Activated B cell treated with CpG ODN at 0.5 μM for 24 hours (primary cell): ENCODE data around the gene PABPN1. TPM values are rescaled to one million over a fixed set of nuclear protein-coding genes. Genes with fewer than 3 reads are reported as not detected.
A peak's percentile ranks its signal among the peaks of the same experiment; 100 is the strongest.

Source experiments
- ATAC-seq: fragments of 200-7000 bp; cut with Tn5 transposase; one replicate; pipeline ENCODE4 v1.10.0; 2021; ENCODE audit warnings: low read depth, mild to moderate bottlenecking, moderate library complexity
- CTCF ChIA-PET: fragments of 350-600 bp; sonication (Branson Sonifier 250); formaldehyde crosslinking; loops from one replicate; lab custom pipeline; 2021; ENCODE audit warnings: antibody characterized with exemption; lab: Charles Lee
- POLR2A ChIA-PET: fragments of 350-600 bp; sonication (Branson Sonifier 250); formaldehyde crosslinking; loops from one replicate; lab custom pipeline; 2021; ENCODE audit warnings: antibody characterized with exemption; lab: Charles Lee
- DNase-seq: peaks from one replicate; pipeline ENCODE4 v3.0.0; 2022
- H3K27ac Mint-ChIP-seq: one replicate; pipeline ENCODE4 v1.8.0; 2020; ENCODE audit warnings: mixed read lengths
- H3K27me3 Mint-ChIP-seq: one replicate; pipeline ENCODE4 v1.8.0; 2021; ENCODE audit warnings: mixed read lengths
- H3K36me3 Mint-ChIP-seq: one replicate; pipeline ENCODE4 v1.8.0; 2021; ENCODE audit warnings: low read depth, mixed read lengths
- H3K4me1 Mint-ChIP-seq: one replicate; pipeline ENCODE4 v1.8.0; 2021; ENCODE audit warnings: mixed read lengths
- H3K4me3 Mint-ChIP-seq: one replicate; pipeline ENCODE4 v1.8.0; 2020; ENCODE audit warnings: mild to moderate bottlenecking, mixed read lengths
- H3K9me3 Mint-ChIP-seq: one replicate; pipeline ENCODE4 v1.8.0; 2020; ENCODE audit warnings: mixed read lengths
- intact Hi-C: fragments of 100-400 bp; cut with micrococcal nuclease; formaldehyde crosslinking; loops from one replicate; pipeline ENCODE4 v1.15.1; 2024
- total RNA-seq: library from RNA; stranded (reverse); gene quantifications from 2 replicates; pipeline ENCODE4 v1.2.3, GENCODE V29; 2022
- TF ChIP-seq, protein P1 (sequence below): fragments of 200-600 bp; IDR thresholded peaks from one replicate; pipeline ENCODE4 v1.8.0; 2022; ENCODE audit warnings: antibody characterized with exemption, mild to moderate bottlenecking

PABPN1 gene
- total RNA-seq, 1 donor from 2014 or later: 264 TPM

- Mint-ChIP-seq H3K4me3 (no peak overlapping the region), H3K36me3 (peaks cover 31% of the 10 kb centered on the region), H3K9me3 (no peaks in the 10 kb centered on the region), H3K4me1 (peaks cover 3% of the 10 kb centered on the region), H3K27ac (no peak overlapping the region), H3K27me3 (no peaks in the 10 kb centered on the region)
- DNase-seq: no peak
- ATAC-seq: peak; percentile 73
- POLR2A ChIA-PET: interaction anchor here (0.6 kb wide), 1 partner anchor 233 kb away, joined by 4 read pairs; no protein-coding TSS in a partner anchor
- CTCF ChIA-PET: interaction anchor here (1.7 to 2.9 kb wide), 3 partner anchors 52 to 233 kb away, joined by 5 to 13 read pairs (median 6); no protein-coding TSS in a partner anchor
- TF ChIP-seq, protein P1, sequence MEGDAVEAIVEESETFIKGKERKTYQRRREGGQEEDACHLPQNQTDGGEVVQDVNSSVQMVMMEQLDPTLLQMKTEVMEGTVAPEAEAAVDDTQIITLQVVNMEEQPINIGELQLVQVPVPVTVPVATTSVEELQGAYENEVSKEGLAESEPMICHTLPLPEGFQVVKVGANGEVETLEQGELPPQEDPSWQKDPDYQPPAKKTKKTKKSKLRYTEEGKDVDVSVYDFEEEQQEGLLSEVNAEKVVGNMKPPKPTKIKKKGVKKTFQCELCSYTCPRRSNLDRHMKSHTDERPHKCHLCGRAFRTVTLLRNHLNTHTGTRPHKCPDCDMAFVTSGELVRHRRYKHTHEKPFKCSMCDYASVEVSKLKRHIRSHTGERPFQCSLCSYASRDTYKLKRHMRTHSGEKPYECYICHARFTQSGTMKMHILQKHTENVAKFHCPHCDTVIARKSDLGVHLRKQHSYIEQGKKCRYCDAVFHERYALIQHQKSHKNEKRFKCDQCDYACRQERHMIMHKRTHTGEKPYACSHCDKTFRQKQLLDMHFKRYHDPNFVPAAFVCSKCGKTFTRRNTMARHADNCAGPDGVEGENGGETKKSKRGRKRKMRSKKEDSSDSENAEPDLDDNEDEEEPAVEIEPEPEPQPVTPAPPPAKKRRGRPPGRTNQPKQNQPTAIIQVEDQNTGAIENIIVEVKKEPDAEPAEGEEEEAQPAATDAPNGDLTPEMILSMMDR: peak; percentile 42
- intact Hi-C loops: loop anchor here (1.0 to 10.0 kb wide), 6 partner anchors 52 to 627 kb away; partner anchors contain the start of genes DHRS4 and NGDN
These were observed 6.9 kb downstream of the PABPN1 start for GRCh38 chr14:23327947-23328744.

DNA sequence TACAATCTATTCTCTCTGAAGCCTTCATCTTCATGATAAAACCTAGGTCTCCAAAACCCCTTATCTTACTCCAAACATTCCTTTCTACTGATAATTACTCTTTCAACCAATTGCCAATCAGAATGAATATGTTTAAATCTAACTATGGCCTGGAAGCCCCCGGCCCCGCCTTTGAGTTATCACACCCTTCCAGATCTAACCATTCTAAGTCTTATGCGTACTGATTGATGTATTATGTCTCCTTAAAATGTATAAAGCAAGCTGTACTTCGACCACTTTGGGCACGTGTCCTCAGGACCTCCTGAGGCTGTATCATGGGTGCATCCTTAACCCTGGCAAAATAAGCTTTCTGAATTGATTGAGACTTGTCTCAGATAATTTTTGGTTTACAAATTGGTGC is 14.4 kb downstream of the PABPN1 start:
- TF ChIP-seq, protein P1: no peak
- H3K9me3 Mint-ChIP-seq: peaks cover 6% of the 10 kb centered on the region
- ATAC-seq (no peak), DNase-seq (no peak)
- no peaks in the 10 kb centered on the region for H3K4me1 Mint-ChIP-seq
- H3K4me3 Mint-ChIP-seq: no peak overlapping the region
- intact Hi-C loops: no loop called here
- peaks cover 2% of the 10 kb centered on the region for H3K36me3 Mint-ChIP-seq
- H3K27ac Mint-ChIP-seq: no peak overlapping the region
- H3K27me3 Mint-ChIP-seq: peaks cover 33% of the 10 kb centered on the region
- ChIA-PET POLR2A (interaction anchor here (0.5 kb wide), 1 partner anchor 43 kb away, joined by 5 read pairs; no protein-coding TSS in a partner anchor), CTCF (interaction anchor here (0.6 to 1.2 kb wide), 4 partner anchors 40 to 267 kb away, joined by 3 to 4 read pairs (median 3); no protein-coding TSS in a partner anchor)

- ATAC-seq: no peak
- Mint-ChIP-seq H3K9me3 (peaks cover 6% of the 10 kb centered on the region), H3K4me1 (no peaks in the 10 kb centered on the region), H3K27me3 (peaks cover 39% of the 10 kb centered on the region), H3K4me3 (no peak overlapping the region), H3K36me3 (peaks cover 2% of the 10 kb centered on the region), H3K27ac (no peak overlapping the region)
- TF ChIP-seq, protein P1: no peak
- CTCF ChIA-PET: no interaction called here
- intact Hi-C loops: no loop called here
- no peak for DNase-seq
- POLR2A ChIA-PET: no interaction called here
These were observed 18.4 kb downstream of the PABPN1 start for GRCh38 chr14:23339506-23340268.

DNA sequence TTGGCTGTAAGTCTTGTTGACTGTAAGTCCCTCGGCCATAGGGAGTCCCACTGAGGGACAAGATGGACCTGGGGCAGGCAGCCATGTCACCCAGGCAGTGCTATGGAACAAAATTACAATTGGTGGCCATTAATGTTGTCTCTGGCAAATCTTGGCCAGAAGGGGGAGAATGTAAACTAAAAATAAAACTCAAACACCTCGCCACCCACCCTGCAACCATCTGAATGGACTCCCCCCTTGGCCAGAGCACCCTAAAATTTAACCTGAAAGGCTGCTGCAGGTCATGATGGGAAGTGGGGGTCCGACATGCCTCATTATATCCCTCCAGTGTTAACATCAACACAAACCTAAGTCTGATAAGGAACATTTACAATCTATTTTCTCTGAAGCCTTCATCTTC is 23.2 kb downstream of the PABPN1 start:
- ATAC-seq: no peak
- Mint-ChIP-seq H3K27me3 (peaks cover 26% of the 10 kb centered on the region), H3K4me3 (no peak overlapping the region), H3K36me3 (peaks cover 2% of the 10 kb centered on the region), H3K4me1 (no peaks in the 10 kb centered on the region), H3K9me3 (peaks cover 6% of the 10 kb centered on the region), H3K27ac (no peak overlapping the region)
- ChIA-PET CTCF (no interaction called here), POLR2A (no interaction called here)
- DNase-seq: no peak
- TF ChIP-seq, protein P1: no peak
- intact Hi-C loops: no loop called here
